Nephron (organoid): ENCODE data around the gene SMCR8.

ENCODE experiments used
- H3K27ac Mint-ChIP-seq, 3 experiments: 2 replicates each; pipeline ENCODE4 v1.8.0; 2020; ENCODE audit warnings: mixed read lengths in 3 of 3, mild to moderate bottlenecking in 2 of 3, moderate library complexity in 1 of 3
- H3K27me3 Mint-ChIP-seq: 2 replicates; pipeline ENCODE4 v1.8.0; 2021; ENCODE audit warnings: low read depth, mild to moderate bottlenecking, moderate library complexity, mixed read lengths
- H3K36me3 Mint-ChIP-seq: 2 replicates; pipeline ENCODE4 v1.8.0; 2020; ENCODE audit warnings: low read depth, mixed read lengths
- H3K4me1 Mint-ChIP-seq: 2 replicates; pipeline ENCODE4 v1.8.0; 2020; ENCODE audit warnings: mixed read lengths
- H3K4me3 Mint-ChIP-seq, 3 experiments: 2 replicates each; pipeline ENCODE4 v1.8.0; 2020; ENCODE audit warnings: mild to moderate bottlenecking in 3 of 3, mixed read lengths in 3 of 3, moderate library complexity in 2 of 3
- H3K9me3 Mint-ChIP-seq: 2 replicates; pipeline ENCODE4 v1.8.0; 2020; ENCODE audit warnings: mixed read lengths
- CTCF ChIP-seq, 3 experiments: fragments of 200-600 bp; sonication (generic); IDR thresholded peaks; one replicate each; pipeline ENCODE4 v1.5.0; 2021; ENCODE audit warnings: antibody characterized with exemption in 3 of 3; ENCODE audit not compliant: unreplicated experiment in 3 of 3

Gene SMCR8

GRCh38 chr17:18374216-18374615, 59.1 kb downstream of the SMCR8 start:
- no peaks in the 10 kb centered on the region for H3K36me3 Mint-ChIP-seq
- no peaks in the 10 kb centered on the region for H3K4me1 Mint-ChIP-seq
- H3K27me3 Mint-ChIP-seq = peaks cover 5% of the 10 kb centered on the region
- no peak overlapping the region for H3K4me3 Mint-ChIP-seq
- H3K9me3 Mint-ChIP-seq = no peaks in the 10 kb centered on the region
- no peak for TF ChIP-seq CTCF (IDR thresholded peaks at IDR 0.05; ENCODE audit: unreplicated experiment in 3 of 3)
- H3K27ac Mint-ChIP-seq = no peak overlapping the region
